B cell (primary cell): Measurements from ENCODE around the gene ESRRA.

Experiments
- CTCF ChIP-seq: fragments of 200-600 bp; IDR thresholded peaks from one replicate; pipeline ENCODE4 v1.8.0; 2022; ENCODE audit warnings: antibody characterized with exemption, mild to moderate bottlenecking
- EZH2 ChIP-seq: IDR thresholded peaks from 2 replicates; pipeline ENCODE4 v1.6.1; 2012; ENCODE audit warnings: borderline replicate concordance, low read depth, mild to moderate bottlenecking, moderate library complexity, low read length; ENCODE audit not compliant: insufficient read depth, poor library complexity, severe bottlenecking

GRCh38 chr11:64320556-64320955, 15.2 kb downstream of the ESRRA start:
- no peak for TF ChIP-seq CTCF
- no peak for TF ChIP-seq EZH2
